SK-N-MC (cell line): ENCODE data around the gene BRPF3.

Source experiments
- EZH2 ChIP-seq: fragments of 200-600 bp; sonication (generic); IDR thresholded peaks from one replicate; pipeline ENCODE4 v1.6.1; 2017; ENCODE audit warnings: antibody characterized with exemption
- FOXP2 ChIP-seq: optimal IDR thresholded peaks from 2 replicates; pipeline ENCODE3; 2011; ENCODE audit warnings: mild to moderate bottlenecking, moderate library complexity; ENCODE audit not compliant: insufficient read depth; ENCODE audit errors: extremely low read length, control extremely low read depth
- POLR2AphosphoS5 ChIP-seq: IDR thresholded peaks from 2 replicates; pipeline ENCODE4 v1.6.1; 2012; ENCODE audit warnings: mild to moderate bottlenecking, low read depth, low read length, borderline replicate concordance

- TF ChIP-seq POLR2AphosphoS5 (no peak), EZH2 (no peak), FOXP2 (no peak)
Measured at GRCh38 chr6:36232172-36232571, 35.6 kb downstream of the BRPF3 start.
